ENCODE data around the gene TPRN.

GRCh38 chr9:137214620-137215019 is 14.1 kb upstream of the TPRN start:
- TF ChIP-seq EZH2 (IDR thresholded peaks at IDR 0.05) (no peak), REST (IDR thresholded peaks at IDR 0.05; ENCODE audit: low read depth) (no peak), POLR2A (IDR thresholded peaks at IDR 0.05; ENCODE audit: borderline replicate concordance, extremely low read depth, insufficient read depth, insufficient read length) (no peak), EZH2phosphoT487 (IDR thresholded peaks at IDR 0.05; ENCODE audit: borderline replicate concordance) (no peak), EGR1 (IDR thresholded peaks at IDR 0.05; ENCODE audit: low read depth) (no peak), CTCF (IDR thresholded peaks at IDR 0.05 in 2 of 3, conservative IDR thresholded peaks at IDR 0.05 in 1 of 3; ENCODE audit: borderline replicate concordance in 1 of 3, insufficient read depth in 1 of 3, low read depth in 2 of 3, low read length in 2 of 3) (no peak), YY1 (IDR thresholded peaks at IDR 0.05; ENCODE audit: extremely low read depth, insufficient replicate concordance, low read depth, low read length) (no peak), RAD21 (IDR thresholded peaks at IDR 0.05; ENCODE audit: low read depth) (no peak), POLR2AphosphoS5 (IDR thresholded peaks at IDR 0.05; ENCODE audit: low read depth, low read length) (no peak), ELF1 (IDR thresholded peaks at IDR 0.05; ENCODE audit: borderline replicate concordance, low read depth) (no peak), FOSL1 (IDR thresholded peaks at IDR 0.05; ENCODE audit: low read depth) (no peak)
